Measurements from ENCODE around the gene SYP.

SYP gene

DNA sequence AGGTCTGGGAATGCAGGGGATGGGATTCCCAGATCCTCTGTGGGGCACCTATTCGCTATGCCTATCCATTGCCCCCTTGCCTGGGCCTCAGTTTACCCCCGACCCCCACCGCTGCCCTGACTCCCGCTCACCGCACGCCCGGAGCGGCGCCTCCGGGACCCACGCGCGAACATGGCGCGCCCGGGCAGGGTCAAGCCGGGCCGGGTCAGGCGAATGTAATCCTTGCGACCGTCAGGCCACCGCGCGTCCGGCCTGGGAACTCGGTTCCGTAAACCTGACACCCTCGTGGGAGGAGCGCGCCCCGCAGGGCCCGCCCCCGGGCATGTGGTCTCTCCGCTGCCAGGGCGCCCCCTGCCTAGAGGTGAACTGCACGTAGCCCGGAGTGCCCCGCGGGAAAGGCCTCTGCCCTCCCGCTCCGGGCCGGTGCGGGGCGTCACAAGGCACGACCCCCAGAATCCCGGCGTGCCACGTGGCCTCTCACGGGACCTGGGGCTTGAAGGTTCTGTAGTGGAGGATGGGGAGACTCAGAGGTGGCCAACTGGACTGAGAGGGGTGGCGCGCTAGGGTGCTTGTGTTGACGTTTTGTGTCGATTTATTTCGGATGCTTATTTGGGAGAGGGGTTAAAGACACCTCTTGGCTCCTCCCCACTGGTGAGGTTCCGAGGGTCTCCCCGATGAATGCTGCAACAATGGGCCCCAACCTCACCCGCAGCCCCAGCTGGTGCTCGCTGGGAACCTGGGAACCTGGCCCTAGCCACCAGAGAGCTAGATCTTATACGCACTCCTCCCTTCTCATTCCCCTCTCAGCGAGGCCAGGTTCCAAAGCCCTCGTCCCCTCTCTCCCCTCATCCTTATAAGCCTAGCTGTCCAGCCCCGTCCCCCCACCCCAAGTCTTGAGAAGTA, 13.6 kb downstream of the SYP start, which contains the start of gene PRICKLE3:
Gene PRICKLE3 (minus strand): TSS at position 249 of the 903 bp plus-strand sequence. CDS start 76 bp downstream, at position 173.
- H3K4me3 ChIP-seq (ENCODE audit: low read depth in 1 of 5, low read length in 5 of 5): peak within 1 kb of the TSS; percentile 58 to 70 (median 66)
- peak within 1 kb of the TSS; percentile 79 for H3K27ac ChIP-seq (ENCODE audit: low read depth, low read length)
- no peaks in the 10 kb centered on the region for H3K9me3 ChIP-seq (ENCODE audit: control insufficient read depth in 5 of 5, low read length in 5 of 5)
- H3K27me3 ChIP-seq (ENCODE audit: control insufficient read depth in 5 of 5, insufficient read depth in 4 of 5, low read length in 5 of 5): peaks cover 0 to 6% (median 2%) of the 10 kb centered on the region in 5 donors
- H3K9ac ChIP-seq (ENCODE audit: low read length in 5 of 5): peak within 1 kb of the TSS in 4 of 5 donors; percentile 40 to 73 (median 68)
- peaks cover 0 to 13% (median 5%) of the 10 kb centered on the region in 5 donors for H3K36me3 ChIP-seq (ENCODE audit: control insufficient read depth in 5 of 5, insufficient read depth in 5 of 5, low read length in 5 of 5)
- H3K4me1 ChIP-seq (ENCODE audit: control insufficient read depth in 5 of 5, insufficient read depth in 5 of 5, low read length in 5 of 5): peaks cover 0 to 29% (median 20%) of the 10 kb centered on the region in 5 donors

DNA sequence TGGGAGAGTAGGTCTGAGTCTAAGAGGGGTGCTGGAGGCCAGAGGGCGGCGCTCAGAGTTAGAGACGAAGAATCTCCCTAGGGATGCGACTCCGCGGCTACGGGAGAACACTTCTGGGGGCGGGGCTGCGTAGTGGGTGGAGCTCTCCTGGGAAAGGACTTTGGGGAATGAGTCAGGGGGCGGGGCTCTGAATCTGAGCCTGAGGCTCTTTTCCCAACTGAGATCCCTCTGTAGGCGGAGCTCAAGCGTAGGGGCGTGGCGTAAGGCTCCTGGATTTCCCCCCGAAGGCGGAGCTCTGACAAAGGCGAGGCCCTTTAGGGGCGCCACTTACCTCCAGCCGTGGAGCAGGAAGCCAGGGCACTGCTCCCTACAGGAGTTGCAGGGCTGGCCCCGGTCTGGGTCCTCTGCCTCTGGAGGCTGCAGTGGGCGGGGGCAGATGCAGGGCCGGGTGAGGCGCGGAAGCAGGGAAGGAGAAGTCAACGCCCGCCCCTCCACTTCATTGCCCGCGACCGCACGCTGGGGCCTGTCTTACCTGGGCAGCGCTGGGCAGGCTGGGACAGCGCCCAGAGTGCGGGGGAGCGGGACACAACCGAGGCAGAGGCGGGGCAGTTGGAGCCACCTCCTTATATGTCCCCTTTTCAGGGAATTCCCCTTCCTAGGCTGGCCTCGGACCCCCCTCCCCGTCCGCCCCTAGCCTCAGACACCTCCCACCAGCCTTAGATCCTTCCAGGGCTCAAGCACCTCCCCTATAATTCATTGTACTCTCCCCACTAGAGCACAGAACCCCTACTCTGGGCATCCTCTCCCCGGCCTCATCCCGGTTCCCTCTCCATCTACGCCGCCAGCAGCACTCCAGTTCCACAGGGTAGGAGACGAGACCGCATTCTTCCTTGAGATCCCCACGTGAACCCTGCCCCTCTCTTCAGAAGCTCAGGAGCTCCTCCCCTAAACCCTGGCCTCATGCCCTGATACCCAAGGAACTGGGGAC, 15.4 kb downstream of the SYP start:
- Histone ChIP-seq H3K36me3 (ENCODE audit: control insufficient read depth in 5 of 5, insufficient read depth in 5 of 5, low read length in 5 of 5) (peaks cover 0 to 22% (median 13%) of the 10 kb centered on the region in 5 donors), H3K9me3 (ENCODE audit: control insufficient read depth in 5 of 5, low read length in 5 of 5) (no peaks in the 10 kb centered on the region), H3K4me1 (ENCODE audit: control insufficient read depth in 5 of 5, insufficient read depth in 5 of 5, low read length in 5 of 5) (peaks cover 0 to 25% (median 20%) of the 10 kb centered on the region in 5 donors), H3K27me3 (ENCODE audit: control insufficient read depth in 5 of 5, insufficient read depth in 4 of 5, low read length in 5 of 5) (peaks cover 0 to 6% (median 2%) of the 10 kb centered on the region in 5 donors), H3K9ac (ENCODE audit: low read length in 5 of 5) (peak overlapping the region in 2 of 5 donors; percentile 48 to 59), H3K27ac (ENCODE audit: low read depth, low read length) (peak overlapping the region; percentile 70), H3K4me3 (ENCODE audit: low read depth in 1 of 5, low read length in 5 of 5) (peak overlapping the region; percentile 36 to 70 (median 58))

DNA sequence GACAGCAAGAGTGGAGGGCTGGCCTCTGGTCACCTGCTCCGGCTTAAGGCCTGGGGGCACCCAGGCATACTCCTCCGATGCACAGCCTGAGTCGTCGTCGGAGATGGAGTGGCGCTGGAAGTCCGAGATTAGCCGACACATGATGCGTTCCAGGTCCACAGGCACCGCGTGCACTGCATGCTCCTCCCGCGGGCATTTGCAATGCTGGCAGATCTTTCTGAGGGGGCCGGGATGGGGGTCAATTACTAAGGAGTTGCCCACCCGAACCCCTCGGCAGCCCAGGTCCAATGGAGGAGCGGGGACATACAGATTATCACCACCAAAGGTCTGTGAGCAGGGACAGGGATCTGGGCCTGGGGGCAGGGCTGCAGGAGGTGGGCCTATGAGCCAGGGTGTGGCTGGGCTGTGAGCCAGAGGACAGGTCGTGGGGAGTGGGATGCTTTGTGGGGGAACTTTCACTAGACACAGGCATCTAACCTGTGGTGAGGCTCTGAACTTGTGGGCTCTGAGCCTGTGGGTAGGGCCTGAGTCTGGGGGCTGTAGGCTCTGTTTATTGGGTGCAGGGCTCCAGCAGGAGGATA, 16.2 kb downstream of the SYP start:
- H3K9ac ChIP-seq (ENCODE audit: low read length in 5 of 5): peak overlapping the region in 1 of 5 donors; percentile 15
- H3K27ac ChIP-seq (ENCODE audit: low read depth, low read length): peak overlapping the region; percentile 70
- H3K4me3 ChIP-seq (ENCODE audit: low read depth in 1 of 5, low read length in 5 of 5): peak overlapping the region in 1 of 5 donors; percentile 23

DNA sequence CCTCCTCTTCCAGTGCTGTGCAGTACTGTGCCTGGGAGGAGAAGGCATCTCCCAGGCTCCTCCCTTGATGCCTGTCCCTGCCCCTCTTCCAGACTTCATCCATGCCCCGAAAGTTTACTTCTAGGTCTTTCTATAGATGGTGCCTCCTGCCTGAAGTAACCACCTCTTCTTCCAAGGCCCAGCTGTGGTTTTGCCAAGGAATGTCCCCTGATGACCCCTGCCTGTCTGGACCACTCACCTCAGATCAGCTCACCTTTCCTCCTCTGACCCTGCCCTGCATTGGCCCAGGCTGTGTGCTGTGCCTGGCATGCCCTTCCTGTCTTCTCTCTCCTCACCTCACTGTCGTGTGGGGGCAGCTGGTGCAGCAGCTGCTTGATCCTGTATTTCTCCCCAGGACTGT, 20.6 kb downstream of the SYP start:
- Histone ChIP-seq H3K4me3 (ENCODE audit: low read depth in 1 of 5, low read length in 5 of 5) (no peak overlapping the region), H3K36me3 (ENCODE audit: control insufficient read depth in 5 of 5, insufficient read depth in 5 of 5, low read length in 5 of 5) (peaks cover 0 to 57% (median 37%) of the 10 kb centered on the region in 5 donors), H3K9me3 (ENCODE audit: control insufficient read depth in 5 of 5, low read length in 5 of 5) (peaks cover 0 to 2% (median 0%) of the 10 kb centered on the region in 5 donors), H3K4me1 (ENCODE audit: control insufficient read depth in 5 of 5, insufficient read depth in 5 of 5, low read length in 5 of 5) (peaks cover 0 to 9% (median 7%) of the 10 kb centered on the region in 5 donors), H3K27ac (ENCODE audit: low read depth, low read length) (no peak overlapping the region), H3K27me3 (ENCODE audit: control insufficient read depth in 5 of 5, insufficient read depth in 4 of 5, low read length in 5 of 5) (peaks cover 0 to 4% (median 2%) of the 10 kb centered on the region in 5 donors), H3K9ac (ENCODE audit: low read length in 5 of 5) (no peak overlapping the region)

More for the DNA sequence above, 16.2 kb downstream of the SYP start:
- peaks cover 0 to 25% (median 19%) of the 10 kb centered on the region in 5 donors for H3K4me1 ChIP-seq (ENCODE audit: control insufficient read depth in 5 of 5, insufficient read depth in 5 of 5, low read length in 5 of 5)
- no peaks in the 10 kb centered on the region for H3K9me3 ChIP-seq (ENCODE audit: control insufficient read depth in 5 of 5, low read length in 5 of 5)
- peaks cover 0 to 6% (median 2%) of the 10 kb centered on the region in 5 donors for H3K27me3 ChIP-seq (ENCODE audit: control insufficient read depth in 5 of 5, insufficient read depth in 4 of 5, low read length in 5 of 5)
- peaks cover 0 to 30% (median 21%) of the 10 kb centered on the region in 5 donors for H3K36me3 ChIP-seq (ENCODE audit: control insufficient read depth in 5 of 5, insufficient read depth in 5 of 5, low read length in 5 of 5)

DNA sequence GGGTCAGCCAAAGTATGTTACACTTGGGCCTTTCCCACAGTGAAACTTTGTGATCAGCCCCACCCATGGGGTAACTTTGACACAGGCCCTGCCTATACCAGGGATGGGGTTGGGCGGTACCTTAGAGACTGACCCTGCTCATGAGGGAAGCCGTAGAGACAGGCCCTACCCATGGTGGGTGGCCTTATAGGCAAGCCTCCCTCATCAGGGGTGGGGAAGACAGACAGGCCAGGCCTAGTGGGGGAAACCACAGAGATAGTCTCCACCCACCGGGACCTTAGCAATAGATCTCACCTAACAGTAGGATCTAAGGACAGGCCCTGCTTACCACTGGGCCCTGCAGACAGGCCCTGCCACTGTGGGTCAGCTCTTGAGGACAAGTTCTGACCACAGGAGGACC, 21.5 kb downstream of the SYP start:
- H3K27ac ChIP-seq (ENCODE audit: low read depth, low read length): no peak overlapping the region
- H3K4me1 ChIP-seq (ENCODE audit: control insufficient read depth in 5 of 5, insufficient read depth in 5 of 5, low read length in 5 of 5): peaks cover 0 to 3% (median 2%) of the 10 kb centered on the region in 5 donors
- H3K27me3 ChIP-seq (ENCODE audit: control insufficient read depth in 5 of 5, insufficient read depth in 4 of 5, low read length in 5 of 5): peaks cover 0 to 4% (median 2%) of the 10 kb centered on the region in 5 donors
- H3K4me3 ChIP-seq (ENCODE audit: low read depth in 1 of 5, low read length in 5 of 5): no peak overlapping the region
- peaks cover 0 to 55% (median 37%) of the 10 kb centered on the region in 5 donors for H3K36me3 ChIP-seq (ENCODE audit: control insufficient read depth in 5 of 5, insufficient read depth in 5 of 5, low read length in 5 of 5)
- no peak overlapping the region for H3K9ac ChIP-seq (ENCODE audit: low read length in 5 of 5)
- peaks cover 0 to 2% (median 0%) of the 10 kb centered on the region in 5 donors for H3K9me3 ChIP-seq (ENCODE audit: control insufficient read depth in 5 of 5, low read length in 5 of 5)

DNA sequence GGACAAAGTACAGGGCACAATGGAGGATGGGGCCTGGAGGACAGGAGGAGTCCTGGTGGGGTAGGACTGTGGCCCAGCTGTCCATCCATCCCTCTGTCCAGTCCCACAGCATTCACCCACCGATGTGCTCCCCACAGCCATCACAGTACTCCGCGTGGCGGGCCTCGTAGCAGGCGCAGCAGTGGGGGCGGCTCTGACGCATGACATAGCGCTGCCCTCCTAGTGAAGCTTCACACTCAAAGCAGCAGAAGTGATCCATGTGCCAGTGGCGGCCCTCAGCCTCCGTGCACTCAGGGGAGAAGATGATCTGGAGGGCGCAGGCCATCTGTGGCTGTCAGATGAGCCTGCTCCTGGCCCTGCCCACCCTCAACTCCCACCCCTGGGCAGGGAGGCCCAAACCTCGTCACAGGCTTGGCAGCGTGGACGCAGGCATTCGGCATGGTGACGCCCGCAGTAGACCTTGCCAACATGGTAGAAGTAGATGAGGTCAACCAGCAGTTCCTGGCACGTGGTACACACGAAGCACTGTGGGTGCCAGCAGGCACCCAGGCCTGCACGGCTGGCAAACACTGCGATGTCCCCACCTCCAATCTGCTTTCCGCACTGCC, 22.0 kb downstream of the SYP start:
- H3K9ac ChIP-seq (ENCODE audit: low read length in 5 of 5): no peak overlapping the region
- no peak overlapping the region for H3K27ac ChIP-seq (ENCODE audit: low read depth, low read length)
- no peak overlapping the region for H3K4me3 ChIP-seq (ENCODE audit: low read depth in 1 of 5, low read length in 5 of 5)
- peaks cover 0 to 50% (median 37%) of the 10 kb centered on the region in 5 donors for H3K36me3 ChIP-seq (ENCODE audit: control insufficient read depth in 5 of 5, insufficient read depth in 5 of 5, low read length in 5 of 5)
- peaks cover 0 to 4% (median 3%) of the 10 kb centered on the region in 5 donors for H3K4me1 ChIP-seq (ENCODE audit: control insufficient read depth in 5 of 5, insufficient read depth in 5 of 5, low read length in 5 of 5)
- H3K27me3 ChIP-seq (ENCODE audit: control insufficient read depth in 5 of 5, insufficient read depth in 4 of 5, low read length in 5 of 5): peaks cover 0 to 4% (median 2%) of the 10 kb centered on the region in 5 donors
- peaks cover 0 to 2% (median 0%) of the 10 kb centered on the region in 5 donors for H3K9me3 ChIP-seq (ENCODE audit: control insufficient read depth in 5 of 5, low read length in 5 of 5)

DNA sequence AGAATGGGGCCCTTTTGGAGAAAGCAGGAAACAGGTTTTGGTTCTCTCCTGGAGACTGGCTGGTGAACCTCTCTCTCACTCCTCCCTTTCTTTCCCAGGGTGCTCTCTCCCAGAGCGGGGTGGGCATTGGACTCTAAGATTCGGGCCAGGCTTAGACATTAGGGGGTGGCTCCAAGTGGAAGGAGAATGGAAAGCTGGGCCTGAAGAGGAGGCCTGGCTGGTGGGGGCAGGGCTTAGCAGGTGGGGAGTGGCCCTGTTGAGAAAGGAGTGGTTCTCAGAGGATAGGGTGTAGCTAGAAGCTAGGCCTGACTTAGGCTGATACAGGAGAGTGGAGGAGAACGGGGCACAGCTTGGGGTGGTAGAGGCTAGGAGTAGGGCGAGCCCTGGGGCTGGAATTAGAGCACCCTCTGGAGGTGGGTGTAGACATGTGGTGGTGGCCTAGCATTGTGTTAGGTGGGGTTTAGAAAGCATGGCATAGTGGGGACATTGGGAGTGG, 22.6 kb downstream of the SYP start:
- Histone ChIP-seq H3K9ac (ENCODE audit: low read length in 5 of 5) (no peak overlapping the region), H3K27ac (ENCODE audit: low read depth, low read length) (no peak overlapping the region), H3K4me3 (ENCODE audit: low read depth in 1 of 5, low read length in 5 of 5) (no peak overlapping the region), H3K27me3 (ENCODE audit: control insufficient read depth in 5 of 5, insufficient read depth in 4 of 5, low read length in 5 of 5) (peaks cover 0 to 4% (median 2%) of the 10 kb centered on the region in 5 donors), H3K36me3 (ENCODE audit: control insufficient read depth in 5 of 5, insufficient read depth in 5 of 5, low read length in 5 of 5) (peaks cover 0 to 47% (median 36%) of the 10 kb centered on the region in 5 donors), H3K9me3 (ENCODE audit: control insufficient read depth in 5 of 5, low read length in 5 of 5) (peaks cover 0 to 2% (median 0%) of the 10 kb centered on the region in 5 donors), H3K4me1 (ENCODE audit: control insufficient read depth in 5 of 5, insufficient read depth in 5 of 5, low read length in 5 of 5) (peaks cover 0 to 9% (median 7%) of the 10 kb centered on the region in 5 donors)

DNA sequence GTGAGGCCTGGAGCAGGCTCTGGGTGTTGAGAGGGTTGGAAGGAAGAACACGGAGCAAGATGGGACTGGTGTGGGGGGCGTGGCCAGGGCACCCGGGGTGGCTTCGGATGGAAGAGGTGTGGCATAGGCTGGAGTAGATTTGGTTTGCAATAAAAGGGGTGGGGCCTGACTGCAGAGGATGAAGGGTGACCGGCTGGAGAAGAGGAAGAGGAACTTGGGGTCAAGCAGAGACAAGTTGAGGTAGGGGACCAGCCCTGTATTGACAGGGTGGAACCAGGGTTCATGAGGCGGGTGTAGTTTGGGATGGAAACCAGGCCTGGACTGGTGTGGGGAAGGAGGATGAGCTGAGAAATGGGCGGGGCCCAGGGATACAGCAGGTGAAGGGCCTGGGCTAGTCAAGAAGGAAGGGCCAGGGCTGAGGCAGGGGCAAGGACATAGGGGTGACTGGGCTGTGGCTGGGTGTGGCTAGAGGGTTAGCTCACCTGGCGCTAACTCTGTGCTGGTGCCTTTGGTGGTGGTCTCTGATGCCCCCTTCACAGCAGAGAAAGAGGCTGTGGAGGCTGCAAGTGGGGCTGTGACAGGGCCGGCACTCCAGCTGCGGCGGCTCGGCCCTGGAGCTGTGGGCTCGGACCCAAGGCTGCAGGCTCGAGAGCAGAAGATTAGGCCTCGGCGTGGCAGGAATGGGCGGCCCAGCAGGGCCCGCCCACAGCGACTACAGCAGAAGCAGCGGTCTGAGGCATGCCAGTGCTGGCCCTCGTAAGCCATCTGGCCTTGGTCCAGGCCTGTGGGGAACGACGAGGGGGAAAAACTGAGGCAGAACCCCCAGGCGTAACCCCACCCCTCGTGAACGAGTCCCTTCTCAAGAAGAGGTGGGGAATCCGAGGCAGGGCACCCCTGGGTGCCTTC, 23.3 kb downstream of the SYP start:
- H3K27me3 ChIP-seq (ENCODE audit: control insufficient read depth in 5 of 5, insufficient read depth in 4 of 5, low read length in 5 of 5): peaks cover 0 to 4% (median 2%) of the 10 kb centered on the region in 5 donors
- H3K4me1 ChIP-seq (ENCODE audit: control insufficient read depth in 5 of 5, insufficient read depth in 5 of 5, low read length in 5 of 5): peaks cover 0 to 16% (median 10%) of the 10 kb centered on the region in 5 donors
- peaks cover 0 to 2% (median 0%) of the 10 kb centered on the region in 5 donors for H3K9me3 ChIP-seq (ENCODE audit: control insufficient read depth in 5 of 5, low read length in 5 of 5)
- H3K4me3 ChIP-seq (ENCODE audit: low read depth in 1 of 5, low read length in 5 of 5): no peak overlapping the region
- H3K9ac ChIP-seq (ENCODE audit: low read length in 5 of 5): no peak overlapping the region
- no peak overlapping the region for H3K27ac ChIP-seq (ENCODE audit: low read depth, low read length)
- H3K36me3 ChIP-seq (ENCODE audit: control insufficient read depth in 5 of 5, insufficient read depth in 5 of 5, low read length in 5 of 5): peaks cover 0 to 44% (median 32%) of the 10 kb centered on the region in 5 donors

Data from subcutaneous abdominal adipose tissue (tissue), 5 donors.